T-helper 17 cell (primary cell): Measurements from ENCODE around the gene DCHS2. TPM values are rescaled to one million over a fixed set of nuclear protein-coding genes. Genes with fewer than 3 reads are reported as not detected.

ENCODE experiments used
- ATAC-seq: fragments of 150-1000 bp; cut with Tn5 transposase; 2 replicates; pipeline ENCODE4 v1.10.0; 2021; ENCODE audit warnings: mild to moderate bottlenecking, moderate library complexity
- DNase-seq, 3 donors: peaks; one replicate each; pipeline versions ENCODE4 v3.0.0 to v3.0.0-alpha.2; 2020 to 2021
- H3K9me3 ChIP-seq: one replicate; pipeline ENCODE4 v1.7.0; 2013; ENCODE audit warnings: low read length, mild to moderate bottlenecking; ENCODE audit not compliant: control insufficient read depth, poor library complexity, severe bottlenecking
- H3K27ac Mint-ChIP-seq: one replicate; pipeline ENCODE4 v1.8.0; 2022; ENCODE audit warnings: mild to moderate bottlenecking, moderate library complexity, mixed read lengths
- H3K27me3 Mint-ChIP-seq: one replicate; pipeline ENCODE4 v1.8.0; 2022; ENCODE audit warnings: mixed read lengths
- H3K36me3 Mint-ChIP-seq: one replicate; pipeline ENCODE4 v1.8.0; 2022; ENCODE audit warnings: low read depth, mixed read lengths
- H3K4me1 Mint-ChIP-seq: one replicate; pipeline ENCODE4 v1.8.0; 2022; ENCODE audit warnings: mild to moderate bottlenecking, mixed read lengths
- H3K4me3 Mint-ChIP-seq: one replicate; pipeline ENCODE4 v1.8.0; 2022; ENCODE audit warnings: mild to moderate bottlenecking, moderate library complexity, mixed read lengths
- total RNA-seq, 4 donors: library from RNA in 2 of 4; stranded (reverse) in 2 of 4; gene quantifications; one replicate each; pipeline ENCODE4 v1.2.3 and lab custom pipeline; 2022 to 2026

The DCHS2 gene
- total RNA-seq, 2 donors from 2014 or later: 0.12 to 0.21 TPM

- DNase-seq: no peak
- no peak overlapping the region for H3K27ac Mint-ChIP-seq
- peaks cover 46% of the 10 kb centered on the region for H3K27me3 Mint-ChIP-seq
- no peaks in the 10 kb centered on the region for H3K9me3 ChIP-seq
- H3K4me3 Mint-ChIP-seq: no peak overlapping the region
- H3K36me3 Mint-ChIP-seq: peaks cover 2% of the 10 kb centered on the region
- peaks cover 5% of the 10 kb centered on the region for H3K4me1 Mint-ChIP-seq
- no peak for ATAC-seq
These were observed 123.5 kb downstream of the DCHS2 start for GRCh38 chr4:154368060-154368459.

DNA sequence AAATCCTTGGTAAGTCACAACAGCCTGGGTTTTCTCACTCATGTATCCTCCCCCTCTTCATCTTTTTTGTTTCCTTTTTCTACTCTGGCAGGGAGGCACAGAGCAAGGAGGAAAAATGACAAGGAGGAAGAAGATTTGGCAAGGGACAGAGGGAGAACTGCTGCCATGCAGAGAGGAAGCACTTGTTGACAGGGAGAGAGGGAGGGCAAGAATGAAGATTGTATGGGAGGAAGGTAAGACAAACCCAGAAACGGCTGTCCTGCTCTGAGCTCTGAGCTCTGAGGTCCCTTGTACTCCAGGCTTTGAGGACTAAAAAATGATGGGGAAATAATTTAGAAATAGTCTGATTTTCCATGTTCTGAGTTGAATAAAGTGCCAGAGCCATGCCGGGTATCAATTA, 123.9 kb downstream of the DCHS2 start:
- DNase-seq (no peak), ATAC-seq (no peak)
- H3K9me3 ChIP-seq: no peaks in the 10 kb centered on the region
- peaks cover 5% of the 10 kb centered on the region for H3K4me1 Mint-ChIP-seq
- peaks cover 46% of the 10 kb centered on the region for H3K27me3 Mint-ChIP-seq
- no peak overlapping the region for H3K27ac Mint-ChIP-seq
- peaks cover 2% of the 10 kb centered on the region for H3K36me3 Mint-ChIP-seq
- H3K4me3 Mint-ChIP-seq: no peak overlapping the region

DNA sequence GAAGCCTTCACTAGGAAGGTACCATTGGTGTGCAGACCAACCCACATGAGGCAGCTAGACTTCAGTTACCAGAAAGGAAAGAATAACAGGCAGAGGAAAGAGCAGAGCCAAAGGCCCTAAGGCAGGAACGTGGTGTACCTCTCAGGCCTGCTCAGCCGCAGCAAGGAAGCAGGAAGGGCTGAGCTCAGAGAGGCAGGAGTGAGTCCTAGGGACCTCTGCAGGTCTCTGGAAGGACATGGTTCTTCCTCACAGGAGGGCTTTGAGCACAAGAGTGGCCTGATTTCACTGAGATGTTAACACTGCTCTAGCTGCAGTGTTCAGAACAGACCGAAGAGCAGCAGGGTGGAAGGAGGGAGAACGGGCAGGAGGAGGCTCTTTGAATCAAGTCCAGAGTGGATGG, 124.6 kb downstream of the DCHS2 start:
- no peak for ATAC-seq
- no peak overlapping the region for H3K27ac Mint-ChIP-seq
- peaks cover 8% of the 10 kb centered on the region for H3K4me1 Mint-ChIP-seq
- H3K27me3 Mint-ChIP-seq: peaks cover 39% of the 10 kb centered on the region
- H3K36me3 Mint-ChIP-seq: peaks cover 2% of the 10 kb centered on the region
- DNase-seq: no peak
- H3K9me3 ChIP-seq: no peaks in the 10 kb centered on the region
- H3K4me3 Mint-ChIP-seq: no peak overlapping the region

DNA sequence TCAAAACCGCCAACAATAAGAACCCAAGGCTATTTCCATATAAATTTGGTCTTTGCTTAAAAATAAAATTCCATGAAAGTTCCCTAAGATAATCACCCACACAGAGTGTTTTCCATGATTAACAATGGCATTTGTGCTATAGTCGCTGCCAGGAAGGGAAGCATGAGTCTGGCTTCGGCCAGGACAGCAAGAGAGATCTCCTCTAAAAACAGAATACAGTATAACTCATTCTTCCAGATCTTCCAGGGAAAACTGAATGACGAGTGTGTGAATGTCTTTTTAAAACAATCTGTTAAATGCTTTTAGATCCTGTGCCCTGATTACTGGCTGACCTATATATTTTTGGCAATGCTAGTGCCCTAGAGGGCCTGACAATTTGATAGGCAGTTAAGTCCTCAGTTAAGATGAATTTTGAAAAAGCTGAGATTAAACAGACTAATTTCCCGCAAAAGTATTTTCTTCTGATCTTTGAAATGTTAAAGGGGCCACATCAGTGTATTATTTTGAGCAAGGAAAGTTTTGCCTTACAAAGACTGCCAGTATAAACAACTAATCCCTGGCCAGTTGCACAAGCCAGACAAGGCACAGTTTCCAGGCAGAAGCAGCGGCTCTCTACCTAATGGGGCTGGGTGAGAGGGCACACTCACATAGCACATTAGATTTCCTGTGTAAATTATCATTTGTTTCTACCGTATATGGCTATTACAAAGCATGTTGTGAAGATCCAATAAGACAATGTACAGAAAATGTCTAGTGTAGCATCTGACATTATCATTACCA, 127.3 kb downstream of the DCHS2 start:
- Mint-ChIP-seq H3K27me3 (peaks cover 19% of the 10 kb centered on the region), H3K36me3 (peaks cover 2% of the 10 kb centered on the region), H3K4me3 (no peak overlapping the region), H3K27ac (no peak overlapping the region), H3K4me1 (peaks cover 21% of the 10 kb centered on the region)
- ATAC-seq (no peak), DNase-seq (no peak)
- no peaks in the 10 kb centered on the region for H3K9me3 ChIP-seq

- Mint-ChIP-seq H3K4me1 (peaks cover 15% of the 10 kb centered on the region), H3K27ac (no peak overlapping the region), H3K36me3 (no peaks in the 10 kb centered on the region), H3K27me3 (peaks cover 14% of the 10 kb centered on the region), H3K4me3 (peak overlapping the region; percentile 31)
- DNase-seq (no peak), ATAC-seq (peak; percentile 45)
- H3K9me3 ChIP-seq: no peaks in the 10 kb centered on the region
These were observed 130.1 kb downstream of the DCHS2 start for GRCh38 chr4:154361450-154361849.

DNA sequence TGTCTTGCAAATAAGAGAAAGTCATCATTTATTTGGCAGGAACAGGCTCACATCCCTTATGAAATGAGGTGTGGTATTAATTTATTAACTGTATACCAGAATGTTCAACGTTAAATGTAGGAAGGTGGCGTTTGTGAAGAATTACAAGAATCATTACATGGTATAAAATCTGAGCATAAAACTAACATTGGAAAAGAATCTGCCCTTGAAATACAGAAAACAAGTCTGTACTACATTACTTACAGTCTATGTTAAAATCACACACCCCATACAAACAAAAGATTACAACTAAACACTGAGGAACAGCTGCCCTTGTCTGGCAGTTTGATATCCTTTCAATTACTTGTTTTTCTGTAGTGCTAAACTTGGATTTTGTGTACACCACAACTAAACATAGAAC, 131.1 kb downstream of the DCHS2 start:
- no peaks in the 10 kb centered on the region for H3K9me3 ChIP-seq
- DNase-seq (no peak), ATAC-seq (no peak)
- Mint-ChIP-seq H3K27ac (no peak overlapping the region), H3K4me1 (peaks cover 15% of the 10 kb centered on the region), H3K4me3 (no peak overlapping the region), H3K36me3 (no peaks in the 10 kb centered on the region), H3K27me3 (peaks cover 10% of the 10 kb centered on the region)

- H3K4me1 Mint-ChIP-seq: peaks cover 1% of the 10 kb centered on the region
- no peaks in the 10 kb centered on the region for H3K9me3 ChIP-seq
- peaks cover 42% of the 10 kb centered on the region for H3K27me3 Mint-ChIP-seq
- H3K27ac Mint-ChIP-seq: no peak overlapping the region
- H3K36me3 Mint-ChIP-seq: no peaks in the 10 kb centered on the region
- DNase-seq (no peak), ATAC-seq (no peak)
- H3K4me3 Mint-ChIP-seq: no peak overlapping the region
These were observed 136.7 kb downstream of the DCHS2 start for GRCh38 chr4:154354883-154355282.

- DNase-seq: no peak
- ATAC-seq: no peak
These were observed 141.8 kb downstream of the DCHS2 start for GRCh38 chr4:154349829-154350228.

GRCh38 chr4:154348657-154349056, 142.9 kb downstream of the DCHS2 start:
- H3K4me3 Mint-ChIP-seq: no peak overlapping the region
- no peak for ATAC-seq
- H3K9me3 ChIP-seq: no peaks in the 10 kb centered on the region
- H3K27me3 Mint-ChIP-seq: peaks cover 38% of the 10 kb centered on the region
- H3K27ac Mint-ChIP-seq: no peak overlapping the region
- no peaks in the 10 kb centered on the region for H3K36me3 Mint-ChIP-seq
- peaks cover 3% of the 10 kb centered on the region for H3K4me1 Mint-ChIP-seq
- no peak for DNase-seq

More at GRCh38 chr4:154349829-154350228, 141.8 kb downstream of the DCHS2 start:
- no peaks in the 10 kb centered on the region for H3K36me3 Mint-ChIP-seq
- H3K4me3 Mint-ChIP-seq: no peak overlapping the region
- H3K27ac Mint-ChIP-seq: no peak overlapping the region
- H3K4me1 Mint-ChIP-seq: peaks cover 3% of the 10 kb centered on the region
- H3K27me3 Mint-ChIP-seq: peaks cover 43% of the 10 kb centered on the region
- H3K9me3 ChIP-seq: no peaks in the 10 kb centered on the region

GRCh38 chr4:154345359-154345758, 146.2 kb downstream of the DCHS2 start:
- H3K4me1 Mint-ChIP-seq: peaks cover 3% of the 10 kb centered on the region
- no peaks in the 10 kb centered on the region for H3K36me3 Mint-ChIP-seq
- H3K4me3 Mint-ChIP-seq: no peak overlapping the region
- H3K9me3 ChIP-seq: no peaks in the 10 kb centered on the region
- H3K27me3 Mint-ChIP-seq: peaks cover 29% of the 10 kb centered on the region
- no peak for ATAC-seq
- no peak for DNase-seq
- no peak overlapping the region for H3K27ac Mint-ChIP-seq

- ATAC-seq (no peak), DNase-seq (no peak)
- Mint-ChIP-seq H3K4me3 (no peak overlapping the region), H3K36me3 (no peaks in the 10 kb centered on the region), H3K27me3 (peaks cover 29% of the 10 kb centered on the region), H3K27ac (no peak overlapping the region), H3K4me1 (no peaks in the 10 kb centered on the region)
- H3K9me3 ChIP-seq: no peaks in the 10 kb centered on the region
These were observed 146.9 kb downstream of the DCHS2 start for GRCh38 chr4:154344686-154345085.

- peaks cover 29% of the 10 kb centered on the region for H3K27me3 Mint-ChIP-seq
- H3K4me3 Mint-ChIP-seq: no peak overlapping the region
- no peaks in the 10 kb centered on the region for H3K9me3 ChIP-seq
- H3K4me1 Mint-ChIP-seq: no peaks in the 10 kb centered on the region
- DNase-seq (no peak), ATAC-seq (no peak)
- no peaks in the 10 kb centered on the region for H3K36me3 Mint-ChIP-seq
- no peak overlapping the region for H3K27ac Mint-ChIP-seq
These were observed 147.9 kb downstream of the DCHS2 start for GRCh38 chr4:154343651-154344050.

- Mint-ChIP-seq H3K36me3 (no peaks in the 10 kb centered on the region), H3K4me1 (no peaks in the 10 kb centered on the region), H3K27me3 (peaks cover 37% of the 10 kb centered on the region), H3K27ac (no peak overlapping the region), H3K4me3 (no peak overlapping the region)
- no peak for DNase-seq
- no peaks in the 10 kb centered on the region for H3K9me3 ChIP-seq
- ATAC-seq: no peak
These were observed 150.2 kb downstream of the DCHS2 start for GRCh38 chr4:154341448-154341847.

- ATAC-seq (no peak), DNase-seq (no peak)
- Mint-ChIP-seq H3K4me1 (peaks cover 8% of the 10 kb centered on the region), H3K27me3 (peaks cover 31% of the 10 kb centered on the region), H3K36me3 (no peaks in the 10 kb centered on the region), H3K4me3 (no peak overlapping the region), H3K27ac (no peak overlapping the region)
- H3K9me3 ChIP-seq: no peaks in the 10 kb centered on the region
These were observed 156.0 kb downstream of the DCHS2 start for GRCh38 chr4:154335588-154335987.
